Measurements from ENCODE around the gene FRMD7. TPM values are rescaled to one million over a fixed set of nuclear protein-coding genes. Genes with fewer than 3 reads are reported as not detected.

FRMD7 gene, protein sequence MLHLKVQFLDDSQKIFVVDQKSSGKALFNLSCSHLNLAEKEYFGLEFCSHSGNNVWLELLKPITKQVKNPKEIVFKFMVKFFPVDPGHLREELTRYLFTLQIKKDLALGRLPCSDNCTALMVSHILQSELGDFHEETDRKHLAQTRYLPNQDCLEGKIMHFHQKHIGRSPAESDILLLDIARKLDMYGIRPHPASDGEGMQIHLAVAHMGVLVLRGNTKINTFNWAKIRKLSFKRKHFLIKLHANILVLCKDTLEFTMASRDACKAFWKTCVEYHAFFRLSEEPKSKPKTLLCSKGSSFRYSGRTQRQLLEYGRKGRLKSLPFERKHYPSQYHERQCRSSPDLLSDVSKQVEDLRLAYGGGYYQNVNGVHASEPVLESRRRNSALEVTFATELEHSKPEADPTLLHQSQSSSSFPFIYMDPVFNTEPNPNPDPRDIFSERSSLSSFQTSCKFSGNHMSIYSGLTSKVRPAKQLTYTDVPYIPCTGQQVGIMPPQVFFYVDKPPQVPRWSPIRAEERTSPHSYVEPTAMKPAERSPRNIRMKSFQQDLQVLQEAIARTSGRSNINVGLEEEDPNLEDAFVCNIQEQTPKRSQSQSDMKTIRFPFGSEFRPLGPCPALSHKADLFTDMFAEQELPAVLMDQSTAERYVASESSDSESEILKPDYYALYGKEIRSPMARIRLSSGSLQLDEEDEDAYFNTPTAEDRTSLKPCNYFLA
- total RNA-seq (2014; rRNA removed; shearing (Covaris generic)): not detected in 2 replicates
- not detected in 2 replicates for polyA plus RNA-seq (2016; fragmentation: Nextera tagmentation; extraction: Ambion mirVana)
- long read RNA-seq: 0 reads

DNA sequence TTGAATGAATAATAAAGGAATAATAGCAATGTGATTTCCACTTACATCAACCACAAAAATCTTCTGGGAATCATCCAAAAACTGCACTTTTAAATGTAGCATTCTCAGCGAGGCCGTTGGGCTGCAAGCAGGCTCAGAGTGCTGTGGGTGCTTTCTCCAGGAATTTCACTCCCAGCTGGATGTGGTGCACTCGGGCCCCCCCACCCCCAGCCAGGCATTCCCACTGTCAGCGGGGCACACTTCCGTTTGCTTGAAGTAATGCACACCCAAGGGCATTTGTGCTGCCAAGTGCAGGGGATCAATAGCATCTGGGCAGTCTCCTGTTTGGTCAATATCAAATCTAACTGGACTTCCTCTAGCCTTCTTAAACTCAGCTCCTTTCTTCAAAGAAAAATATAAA is at the start of gene FRMD7:
FRMD7 (minus strand) TSS at position 278 of the 400 bp plus-strand sequence; CDS start at position 102, 176 bp downstream.
- Histone ChIP-seq H3F3A (replicated peaks; ENCODE audit: low read depth) (no peaks in the 10 kb centered on the region), H3K27me3 (ENCODE audit: insufficient read depth) (no peaks in the 10 kb centered on the region), H3K27ac (ENCODE audit: low read depth) (no peak within 1 kb of the TSS), H3K4me1 (ENCODE audit: insufficient read depth) (no peaks in the 10 kb centered on the region), H3K4me3 (no peak within 1 kb of the TSS), H3K4me2 (0 out of 2 replicates have a peak within 1 kb of the TSS, but pooled peaks have one; percentile 26), H4K20me1 (replicated peaks; ENCODE audit: insufficient read depth) (no peaks in the 10 kb centered on the region), H3K36me3 (ENCODE audit: insufficient read depth) (no peaks in the 10 kb centered on the region), H2AFZ (no peak within 1 kb of the TSS), H3K79me2 (replicated peaks; ENCODE audit: insufficient read depth) (no peaks in the 10 kb centered on the region), H3K9me2 (ENCODE audit: insufficient read depth) (no peaks in the 10 kb centered on the region)
- Mint-ChIP-seq H3K27me3 (ENCODE audit: insufficient read depth, low read depth, poor library complexity) (no peaks in the 10 kb centered on the region), H3K27ac (no peak within 1 kb of the TSS), H3K4me3 (no peak within 1 kb of the TSS), H3K36me3 (ENCODE audit: low read depth) (peaks cover 7% of the 10 kb centered on the region), H3K4me1 (no peaks in the 10 kb centered on the region), H3K9me3 (peaks cover 11% of the 10 kb centered on the region; the same call in 2 of the 3 replicates)
- ATAC-seq (peak; percentile 36; the same call in 1 of the 3 replicates), DNase-seq (ENCODE audit: low spot score) (no peak)
- no peak for TF ChIP-seq ZNF331 (CRISPR knock-in tag; IDR thresholded peaks at IDR 0.05; ENCODE audit: low read depth)
- TF ChIP-seq, protein P1, sequence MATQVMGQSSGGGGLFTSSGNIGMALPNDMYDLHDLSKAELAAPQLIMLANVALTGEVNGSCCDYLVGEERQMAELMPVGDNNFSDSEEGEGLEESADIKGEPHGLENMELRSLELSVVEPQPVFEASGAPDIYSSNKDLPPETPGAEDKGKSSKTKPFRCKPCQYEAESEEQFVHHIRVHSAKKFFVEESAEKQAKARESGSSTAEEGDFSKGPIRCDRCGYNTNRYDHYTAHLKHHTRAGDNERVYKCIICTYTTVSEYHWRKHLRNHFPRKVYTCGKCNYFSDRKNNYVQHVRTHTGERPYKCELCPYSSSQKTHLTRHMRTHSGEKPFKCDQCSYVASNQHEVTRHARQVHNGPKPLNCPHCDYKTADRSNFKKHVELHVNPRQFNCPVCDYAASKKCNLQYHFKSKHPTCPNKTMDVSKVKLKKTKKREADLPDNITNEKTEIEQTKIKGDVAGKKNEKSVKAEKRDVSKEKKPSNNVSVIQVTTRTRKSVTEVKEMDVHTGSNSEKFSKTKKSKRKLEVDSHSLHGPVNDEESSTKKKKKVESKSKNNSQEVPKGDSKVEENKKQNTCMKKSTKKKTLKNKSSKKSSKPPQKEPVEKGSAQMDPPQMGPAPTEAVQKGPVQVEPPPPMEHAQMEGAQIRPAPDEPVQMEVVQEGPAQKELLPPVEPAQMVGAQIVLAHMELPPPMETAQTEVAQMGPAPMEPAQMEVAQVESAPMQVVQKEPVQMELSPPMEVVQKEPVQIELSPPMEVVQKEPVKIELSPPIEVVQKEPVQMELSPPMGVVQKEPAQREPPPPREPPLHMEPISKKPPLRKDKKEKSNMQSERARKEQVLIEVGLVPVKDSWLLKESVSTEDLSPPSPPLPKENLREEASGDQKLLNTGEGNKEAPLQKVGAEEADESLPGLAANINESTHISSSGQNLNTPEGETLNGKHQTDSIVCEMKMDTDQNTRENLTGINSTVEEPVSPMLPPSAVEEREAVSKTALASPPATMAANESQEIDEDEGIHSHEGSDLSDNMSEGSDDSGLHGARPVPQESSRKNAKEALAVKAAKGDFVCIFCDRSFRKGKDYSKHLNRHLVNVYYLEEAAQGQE (IDR thresholded peaks at IDR 0.05; ENCODE audit: unreplicated experiment): no peak
- TF ChIP-seq ZNF114 (CRISPR knock-in tag; IDR thresholded peaks at IDR 0.05): no peak
- TF ChIP-seq, protein P2, sequence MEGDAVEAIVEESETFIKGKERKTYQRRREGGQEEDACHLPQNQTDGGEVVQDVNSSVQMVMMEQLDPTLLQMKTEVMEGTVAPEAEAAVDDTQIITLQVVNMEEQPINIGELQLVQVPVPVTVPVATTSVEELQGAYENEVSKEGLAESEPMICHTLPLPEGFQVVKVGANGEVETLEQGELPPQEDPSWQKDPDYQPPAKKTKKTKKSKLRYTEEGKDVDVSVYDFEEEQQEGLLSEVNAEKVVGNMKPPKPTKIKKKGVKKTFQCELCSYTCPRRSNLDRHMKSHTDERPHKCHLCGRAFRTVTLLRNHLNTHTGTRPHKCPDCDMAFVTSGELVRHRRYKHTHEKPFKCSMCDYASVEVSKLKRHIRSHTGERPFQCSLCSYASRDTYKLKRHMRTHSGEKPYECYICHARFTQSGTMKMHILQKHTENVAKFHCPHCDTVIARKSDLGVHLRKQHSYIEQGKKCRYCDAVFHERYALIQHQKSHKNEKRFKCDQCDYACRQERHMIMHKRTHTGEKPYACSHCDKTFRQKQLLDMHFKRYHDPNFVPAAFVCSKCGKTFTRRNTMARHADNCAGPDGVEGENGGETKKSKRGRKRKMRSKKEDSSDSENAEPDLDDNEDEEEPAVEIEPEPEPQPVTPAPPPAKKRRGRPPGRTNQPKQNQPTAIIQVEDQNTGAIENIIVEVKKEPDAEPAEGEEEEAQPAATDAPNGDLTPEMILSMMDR (conservative IDR thresholded peaks at IDR 0.05; ENCODE audit: low read depth in 2 of 2): no peak
- TF ChIP-seq JUNB (IDR thresholded peaks at IDR 0.05; ENCODE audit: unreplicated experiment): no peak
- TF ChIP-seq, protein P3, sequence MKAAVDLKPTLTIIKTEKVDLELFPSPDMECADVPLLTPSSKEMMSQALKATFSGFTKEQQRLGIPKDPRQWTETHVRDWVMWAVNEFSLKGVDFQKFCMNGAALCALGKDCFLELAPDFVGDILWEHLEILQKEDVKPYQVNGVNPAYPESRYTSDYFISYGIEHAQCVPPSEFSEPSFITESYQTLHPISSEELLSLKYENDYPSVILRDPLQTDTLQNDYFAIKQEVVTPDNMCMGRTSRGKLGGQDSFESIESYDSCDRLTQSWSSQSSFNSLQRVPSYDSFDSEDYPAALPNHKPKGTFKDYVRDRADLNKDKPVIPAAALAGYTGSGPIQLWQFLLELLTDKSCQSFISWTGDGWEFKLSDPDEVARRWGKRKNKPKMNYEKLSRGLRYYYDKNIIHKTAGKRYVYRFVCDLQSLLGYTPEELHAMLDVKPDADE (IDR thresholded peaks at IDR 0.05): no peak

Data from GM23338 (cell line).